ENCODE measurements around the gene MET.
"Not testable (repeated sequence)": the region's sequence is repeated elsewhere in the genome, so short reads cannot be mapped to it uniquely, and the experiment has no call there.

Gene MET

GRCh38 chr7:116806046-116806944, 134.3 kb downstream of the MET start:
- TF ChIP-seq CTCF (IDR thresholded peaks at IDR 0.05; ENCODE audit: insufficient read depth, low read depth, low read length, missing control alignments), result no peak
- no peak for DNase-seq (ENCODE audit: low read depth)
- no peak overlapping the region for H3K4me3 ChIP-seq (ENCODE audit: low read length)

- no peak for TF ChIP-seq CTCF (IDR thresholded peaks at IDR 0.05; ENCODE audit: insufficient read depth, low read depth, low read length, missing control alignments)
- H3K4me3 ChIP-seq (ENCODE audit: low read length), result no peak overlapping the region
- no peak for DNase-seq (ENCODE audit: low read depth)
Observed at GRCh38 chr7:116807011-116807560, 135.1 kb downstream of the MET start.

GRCh38 chr7:116809636-116810266, 137.8 kb downstream of the MET start:
- peak; percentile 77 for DNase-seq (ENCODE audit: low read depth)
- no peak overlapping the region for H3K4me3 ChIP-seq (ENCODE audit: low read length)
- peak; percentile 59 for TF ChIP-seq CTCF (IDR thresholded peaks at IDR 0.05; ENCODE audit: insufficient read depth, low read depth, low read length, missing control alignments)

- no peak overlapping the region for H3K4me3 ChIP-seq (ENCODE audit: low read length)
- no peak for TF ChIP-seq CTCF (IDR thresholded peaks at IDR 0.05; ENCODE audit: insufficient read depth, low read depth, low read length, missing control alignments)
- DNase-seq (ENCODE audit: low read depth), result peak; percentile 27
Observed at GRCh38 chr7:116810267-116811116, 138.5 kb downstream of the MET start.

GRCh38 chr7:116811768-116812167, 139.8 kb downstream of the MET start:
- DNase-seq (ENCODE audit: low read depth), result no peak
- TF ChIP-seq CTCF (IDR thresholded peaks at IDR 0.05; ENCODE audit: insufficient read depth, low read depth, low read length, missing control alignments), result no peak

GRCh38 chr7:116812860-116813259, 140.9 kb downstream of the MET start:
- no peak for DNase-seq (ENCODE audit: low read depth)
- no peak for TF ChIP-seq CTCF (IDR thresholded peaks at IDR 0.05; ENCODE audit: insufficient read depth, low read depth, low read length, missing control alignments)
- H3K4me3 ChIP-seq (ENCODE audit: low read length), result no peak overlapping the region

More at GRCh38 chr7:116811768-116812167, 139.8 kb downstream of the MET start:
- H3K4me3 ChIP-seq (ENCODE audit: low read length), result no peak overlapping the region

GRCh38 chr7:116813371-116813770, 141.4 kb downstream of the MET start:
- H3K4me3 ChIP-seq (ENCODE audit: low read length); DNase-seq (ENCODE audit: low read depth): not testable (repeated sequence)
